ENCODE measurements around the gene MYF5. TPM values are rescaled to one million over a fixed set of nuclear protein-coding genes. Genes with fewer than 3 reads are reported as not detected.
A peak's percentile ranks its signal among the peaks of the same experiment; 100 is the strongest.

The MYF5 gene
- total RNA-seq, 1 donor from 2014 or later: not detected

DNA sequence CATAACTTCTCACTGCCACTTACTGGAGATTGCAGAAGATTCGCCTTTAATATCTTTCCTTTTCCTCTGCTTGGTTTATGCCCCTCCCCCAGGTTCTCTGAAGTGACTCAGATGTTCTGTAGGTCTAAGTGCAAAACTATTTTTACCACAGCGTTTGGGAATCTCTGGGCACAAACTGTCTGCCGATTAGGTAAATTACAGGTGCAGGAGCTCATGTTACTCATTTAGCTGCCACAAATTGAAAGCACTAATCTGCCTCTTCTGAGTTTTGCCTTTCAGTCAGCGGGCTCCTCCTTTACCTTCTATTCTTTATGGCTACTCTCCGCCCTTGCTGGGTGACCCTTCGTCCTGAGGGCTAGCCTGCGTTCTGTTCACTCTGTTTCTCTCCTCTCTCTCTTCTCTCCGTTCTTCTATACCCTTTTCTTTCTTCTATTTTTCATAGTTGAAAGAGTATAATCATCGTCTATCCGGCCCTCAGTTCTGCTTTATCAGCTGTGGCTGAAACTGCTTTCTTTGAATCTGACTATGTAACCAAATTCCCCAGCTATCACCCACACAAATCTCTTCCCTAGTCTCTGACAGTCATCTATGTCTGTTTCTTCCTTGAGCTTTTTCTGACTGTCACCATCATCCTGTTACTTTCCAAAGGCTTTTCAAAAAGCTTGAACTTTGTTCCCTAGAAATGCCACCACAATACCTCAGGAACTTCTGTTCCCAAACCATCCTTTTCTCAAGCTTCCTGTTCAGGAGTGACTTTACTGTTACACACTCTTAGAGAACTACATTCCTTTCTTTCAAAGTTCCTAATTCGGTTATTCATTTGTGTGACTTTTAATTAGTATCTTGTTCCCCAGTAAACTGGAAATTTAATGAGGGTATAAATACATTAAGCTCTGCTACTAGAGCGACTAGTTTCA, 13.6 kb upstream of the MYF5 start:
- Histone ChIP-seq H3K27me3 (ENCODE audit: control insufficient read depth, insufficient read depth, low read length) (peaks cover 4% of the 10 kb centered on the region), H3K4me3 (ENCODE audit: low read depth, low read length) (no peak overlapping the region), H3K36me3 (ENCODE audit: control insufficient read depth, insufficient read depth, low read length) (no peaks in the 10 kb centered on the region)
- TF ChIP-seq CTCF (IDR thresholded peaks at IDR 0.05; ENCODE audit: insufficient read depth, low read length, severe bottlenecking): no peak
- DNase-seq (ENCODE audit: low read depth) (peak; percentile 81), FAIRE-seq (no peak)

- Histone ChIP-seq H3K27me3 (ENCODE audit: control insufficient read depth, insufficient read depth, low read length) (peaks cover 9% of the 10 kb centered on the region), H3K36me3 (ENCODE audit: control insufficient read depth, insufficient read depth, low read length) (no peaks in the 10 kb centered on the region), H3K4me3 (ENCODE audit: low read depth, low read length) (no peak overlapping the region)
- DNase-seq (ENCODE audit: low read depth): no peak
- TF ChIP-seq CTCF (IDR thresholded peaks at IDR 0.05; ENCODE audit: insufficient read depth, low read length, severe bottlenecking): no peak
- FAIRE-seq: no peak
Measured at GRCh38 chr12:80704420-80704819, 12.3 kb upstream of the MYF5 start.

GRCh38 chr12:80707126-80707829, 9.4 kb upstream of the MYF5 start, which contains the start of gene MYF6:
TSS of gene MYF6 (plus strand) at chr12:80707634. CDS start at chr12:80707720, 86 bp downstream.
- FAIRE-seq: no peak
- Histone ChIP-seq H3K4me3 (ENCODE audit: low read depth, low read length) (no peak within 1 kb of the TSS), H3K27me3 (ENCODE audit: control insufficient read depth, insufficient read depth, low read length) (peaks cover 9% of the 10 kb centered on the region), H3K36me3 (ENCODE audit: control insufficient read depth, insufficient read depth, low read length) (no peaks in the 10 kb centered on the region)
- no peak for DNase-seq (ENCODE audit: low read depth)
- no peak for TF ChIP-seq CTCF (IDR thresholded peaks at IDR 0.05; ENCODE audit: insufficient read depth, low read length, severe bottlenecking)

GRCh38 chr12:80707830-80708258, 8.9 kb upstream of the MYF5 start:
- no peak for TF ChIP-seq CTCF (IDR thresholded peaks at IDR 0.05; ENCODE audit: insufficient read depth, low read length, severe bottlenecking)
- peaks cover 9% of the 10 kb centered on the region for H3K27me3 ChIP-seq (ENCODE audit: control insufficient read depth, insufficient read depth, low read length)
- DNase-seq (ENCODE audit: low read depth) (no peak), FAIRE-seq (no peak)
- no peak overlapping the region for H3K4me3 ChIP-seq (ENCODE audit: low read depth, low read length)
- H3K36me3 ChIP-seq (ENCODE audit: control insufficient read depth, insufficient read depth, low read length): no peaks in the 10 kb centered on the region

DNA sequence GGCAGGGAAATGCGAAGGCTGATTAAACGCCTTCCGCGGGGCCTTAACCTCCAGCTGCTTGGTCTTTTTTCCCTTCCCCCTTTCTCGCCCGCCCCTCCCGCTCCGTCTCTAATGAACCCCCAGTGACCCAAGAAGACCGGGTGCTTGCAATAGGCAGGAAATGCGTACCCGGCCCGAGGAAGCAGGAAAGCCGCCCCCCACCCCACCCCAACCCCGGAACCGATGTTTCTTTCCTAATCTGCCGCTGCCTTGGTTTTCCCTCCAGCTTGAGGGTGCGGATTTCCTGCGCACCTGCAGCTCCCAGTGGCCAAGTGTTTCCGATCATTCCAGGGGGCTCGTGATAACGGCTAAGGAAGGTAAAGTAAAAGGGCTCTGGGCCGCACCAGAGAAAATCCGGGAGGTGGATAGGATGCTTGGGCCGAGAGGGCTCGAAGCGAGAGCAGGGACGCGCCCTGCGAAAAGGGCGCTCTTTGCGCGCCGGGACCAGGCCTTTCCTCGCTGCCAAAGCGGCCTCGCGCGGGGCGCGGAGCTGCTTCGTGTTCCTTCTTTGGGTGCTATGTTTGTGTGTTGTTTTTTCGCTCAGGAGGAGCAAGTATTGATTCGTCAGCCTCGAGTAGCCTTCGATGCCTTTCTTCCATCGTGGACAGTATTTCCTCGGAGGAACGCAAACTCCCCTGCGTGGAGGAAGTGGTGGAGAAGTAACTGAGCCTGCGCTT, 8.3 kb upstream of the MYF5 start:
- H3K27me3 ChIP-seq (ENCODE audit: control insufficient read depth, insufficient read depth, low read length): peaks cover 9% of the 10 kb centered on the region
- DNase-seq (ENCODE audit: low read depth) (no peak), FAIRE-seq (no peak)
- no peaks in the 10 kb centered on the region for H3K36me3 ChIP-seq (ENCODE audit: control insufficient read depth, insufficient read depth, low read length)
- no peak overlapping the region for H3K4me3 ChIP-seq (ENCODE audit: low read depth, low read length)
- TF ChIP-seq CTCF (IDR thresholded peaks at IDR 0.05; ENCODE audit: insufficient read depth, low read length, severe bottlenecking): no peak

Data from bronchial epithelial cell (primary cell).